H1 (cell line): Measurements from ENCODE around the gene AQP6. TPM values are rescaled to one million over a fixed set of nuclear protein-coding genes. Genes with fewer than 3 reads are reported as not detected.

Experiments used
- BRCA1 ChIP-seq: IDR thresholded peaks from 2 replicates; pipeline ENCODE4 v1.6.1; 2012; ENCODE audit warnings: low read depth, low read length, improper control_type of control experiment
- CTBP2 ChIP-seq: IDR thresholded peaks from 2 replicates; pipeline ENCODE4 v1.7.0; 2011; ENCODE audit warnings: borderline replicate concordance, mild to moderate bottlenecking, moderate library complexity, mixed read lengths, low read length; ENCODE audit not compliant: insufficient read depth, insufficient read length
- NRF1 ChIP-seq: IDR thresholded peaks from 2 replicates; pipeline ENCODE4 v1.6.1; 2011; ENCODE audit warnings: mild to moderate bottlenecking, low read depth, low read length, improper control_type of control experiment
- PHF8 ChIP-seq: fragments of 200-600 bp; sonication (generic); conservative IDR thresholded peaks from 2 replicates; pipeline ENCODE4 v1.7.1; 2012; ENCODE audit warnings: low read depth, mild to moderate bottlenecking, inconsistent platforms, low read length, moderate library complexity
- POLR2A ChIP-seq, 2 experiments: IDR thresholded peaks; 1 replicate in 1 of 2; 2 replicates in 1 of 2; pipeline ENCODE4 v1.6.1; 2011; ENCODE audit warnings: low read depth in 2 of 2, low read length in 2 of 2, mild to moderate bottlenecking in 2 of 2; ENCODE audit errors: control extremely low read depth in 1 of 2
- RBBP5 ChIP-seq: IDR thresholded peaks from 2 replicates; pipeline ENCODE4 v1.7.1; 2012; ENCODE audit warnings: low read depth, mild to moderate bottlenecking, inconsistent platforms, low read length, moderate library complexity, borderline replicate concordance
- RXRA ChIP-seq: IDR thresholded peaks from 2 replicates; pipeline ENCODE4 v1.6.1; 2011; ENCODE audit warnings: low read depth, mild to moderate bottlenecking, low read length, moderate library complexity; ENCODE audit not compliant: insufficient read depth
- TBP ChIP-seq: IDR thresholded peaks from 2 replicates; pipeline ENCODE4 v1.6.1; 2011; ENCODE audit warnings: low read depth, low read length, improper control_type of control experiment
- polyA plus RNA-seq, 7 experiments: library from polyadenylated mRNA; depleted of rRNA in 3 of 7; stranded (reverse) in 5 of 7; unstranded in 2 of 7; fragments of >200 nt in 5 of 7; fragments of 200-250 nt in 2 of 7; gene quantifications; 1 replicate in 5 of 7; 2 replicates in 1 of 7; 4 replicates in 1 of 7; pipeline versions ENCODE4 v1.2.1 to v1.2.3, GENCODE V29; 2011 to 2013; ENCODE audit warnings: missing spikeins in 2 of 7, mixed read lengths in 2 of 7
- total RNA-seq: library from RNA; stranded (reverse); fragmentation: NEBNext Ultra II Directional; extraction: Animal tissue kit (Norgen Biotek cat#: 25700); gene quantifications from 2 replicates; pipeline ENCODE4 v1.2.1, GENCODE V29; 2021
- TF ChIP-seq, protein P1 (sequence below): fragments of 300-600 bp; sonication (generic); IDR thresholded peaks from 2 replicates; pipeline ENCODE4 v1.7.1; 2012; ENCODE audit warnings: low read length, moderate library complexity, mild to moderate bottlenecking, inconsistent platforms; ENCODE audit not compliant: insufficient replicate concordance

AQP6 gene
- total and polyA plus RNA-seq, 2 of the 8 experiments (the other 6 are each of a cell fraction or from before 2014, with no cell fraction given) = 0.03 to 0.17 TPM

DNA sequence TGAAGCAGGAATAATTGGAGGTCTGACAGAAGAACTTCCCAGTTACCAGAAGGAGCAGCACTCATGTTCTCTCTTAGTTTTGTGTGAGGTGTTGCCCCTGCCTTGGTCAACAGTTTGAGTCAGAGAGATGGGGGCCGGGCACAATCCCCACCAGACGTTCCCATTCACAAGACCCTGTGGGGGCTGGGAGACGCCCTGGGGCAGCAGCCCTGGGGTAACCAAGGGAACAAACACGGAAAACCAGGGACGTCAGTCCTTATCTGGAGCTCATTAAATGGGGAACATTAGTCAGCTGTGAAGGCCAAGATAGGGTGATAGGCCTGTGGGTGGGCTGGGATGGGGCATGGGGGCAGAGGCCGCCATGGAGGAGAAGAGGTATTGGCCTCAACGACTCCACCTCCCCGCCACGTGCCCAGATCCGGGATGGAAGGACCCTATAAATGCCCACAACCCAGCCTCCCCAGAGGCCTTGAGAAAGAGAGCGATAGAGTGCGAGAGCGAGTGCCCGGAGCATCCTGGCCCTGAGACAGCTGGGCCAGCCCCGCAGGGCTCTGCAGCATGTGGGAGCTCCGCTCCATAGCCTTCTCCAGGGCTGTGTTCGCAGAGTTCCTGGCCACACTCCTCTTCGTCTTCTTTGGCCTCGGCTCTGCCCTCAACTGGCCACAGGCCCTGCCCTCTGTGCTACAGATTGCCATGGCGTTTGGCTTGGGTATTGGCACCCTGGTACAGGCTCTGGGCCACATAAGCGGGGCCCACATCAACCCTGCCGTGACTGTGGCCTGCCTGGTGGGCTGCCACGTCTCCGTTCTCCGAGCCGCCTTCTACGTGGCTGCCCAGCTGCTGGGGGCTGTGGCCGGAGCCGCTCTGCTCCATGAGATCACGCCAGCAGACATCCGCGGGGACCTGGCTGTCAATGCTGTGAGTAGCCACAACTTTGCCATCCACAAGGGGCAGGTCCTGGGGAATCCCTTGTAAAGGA, 22.2 kb upstream of the AQP6 start, which contains the start of gene AQP2 (continued):
- TF ChIP-seq, protein P1, sequence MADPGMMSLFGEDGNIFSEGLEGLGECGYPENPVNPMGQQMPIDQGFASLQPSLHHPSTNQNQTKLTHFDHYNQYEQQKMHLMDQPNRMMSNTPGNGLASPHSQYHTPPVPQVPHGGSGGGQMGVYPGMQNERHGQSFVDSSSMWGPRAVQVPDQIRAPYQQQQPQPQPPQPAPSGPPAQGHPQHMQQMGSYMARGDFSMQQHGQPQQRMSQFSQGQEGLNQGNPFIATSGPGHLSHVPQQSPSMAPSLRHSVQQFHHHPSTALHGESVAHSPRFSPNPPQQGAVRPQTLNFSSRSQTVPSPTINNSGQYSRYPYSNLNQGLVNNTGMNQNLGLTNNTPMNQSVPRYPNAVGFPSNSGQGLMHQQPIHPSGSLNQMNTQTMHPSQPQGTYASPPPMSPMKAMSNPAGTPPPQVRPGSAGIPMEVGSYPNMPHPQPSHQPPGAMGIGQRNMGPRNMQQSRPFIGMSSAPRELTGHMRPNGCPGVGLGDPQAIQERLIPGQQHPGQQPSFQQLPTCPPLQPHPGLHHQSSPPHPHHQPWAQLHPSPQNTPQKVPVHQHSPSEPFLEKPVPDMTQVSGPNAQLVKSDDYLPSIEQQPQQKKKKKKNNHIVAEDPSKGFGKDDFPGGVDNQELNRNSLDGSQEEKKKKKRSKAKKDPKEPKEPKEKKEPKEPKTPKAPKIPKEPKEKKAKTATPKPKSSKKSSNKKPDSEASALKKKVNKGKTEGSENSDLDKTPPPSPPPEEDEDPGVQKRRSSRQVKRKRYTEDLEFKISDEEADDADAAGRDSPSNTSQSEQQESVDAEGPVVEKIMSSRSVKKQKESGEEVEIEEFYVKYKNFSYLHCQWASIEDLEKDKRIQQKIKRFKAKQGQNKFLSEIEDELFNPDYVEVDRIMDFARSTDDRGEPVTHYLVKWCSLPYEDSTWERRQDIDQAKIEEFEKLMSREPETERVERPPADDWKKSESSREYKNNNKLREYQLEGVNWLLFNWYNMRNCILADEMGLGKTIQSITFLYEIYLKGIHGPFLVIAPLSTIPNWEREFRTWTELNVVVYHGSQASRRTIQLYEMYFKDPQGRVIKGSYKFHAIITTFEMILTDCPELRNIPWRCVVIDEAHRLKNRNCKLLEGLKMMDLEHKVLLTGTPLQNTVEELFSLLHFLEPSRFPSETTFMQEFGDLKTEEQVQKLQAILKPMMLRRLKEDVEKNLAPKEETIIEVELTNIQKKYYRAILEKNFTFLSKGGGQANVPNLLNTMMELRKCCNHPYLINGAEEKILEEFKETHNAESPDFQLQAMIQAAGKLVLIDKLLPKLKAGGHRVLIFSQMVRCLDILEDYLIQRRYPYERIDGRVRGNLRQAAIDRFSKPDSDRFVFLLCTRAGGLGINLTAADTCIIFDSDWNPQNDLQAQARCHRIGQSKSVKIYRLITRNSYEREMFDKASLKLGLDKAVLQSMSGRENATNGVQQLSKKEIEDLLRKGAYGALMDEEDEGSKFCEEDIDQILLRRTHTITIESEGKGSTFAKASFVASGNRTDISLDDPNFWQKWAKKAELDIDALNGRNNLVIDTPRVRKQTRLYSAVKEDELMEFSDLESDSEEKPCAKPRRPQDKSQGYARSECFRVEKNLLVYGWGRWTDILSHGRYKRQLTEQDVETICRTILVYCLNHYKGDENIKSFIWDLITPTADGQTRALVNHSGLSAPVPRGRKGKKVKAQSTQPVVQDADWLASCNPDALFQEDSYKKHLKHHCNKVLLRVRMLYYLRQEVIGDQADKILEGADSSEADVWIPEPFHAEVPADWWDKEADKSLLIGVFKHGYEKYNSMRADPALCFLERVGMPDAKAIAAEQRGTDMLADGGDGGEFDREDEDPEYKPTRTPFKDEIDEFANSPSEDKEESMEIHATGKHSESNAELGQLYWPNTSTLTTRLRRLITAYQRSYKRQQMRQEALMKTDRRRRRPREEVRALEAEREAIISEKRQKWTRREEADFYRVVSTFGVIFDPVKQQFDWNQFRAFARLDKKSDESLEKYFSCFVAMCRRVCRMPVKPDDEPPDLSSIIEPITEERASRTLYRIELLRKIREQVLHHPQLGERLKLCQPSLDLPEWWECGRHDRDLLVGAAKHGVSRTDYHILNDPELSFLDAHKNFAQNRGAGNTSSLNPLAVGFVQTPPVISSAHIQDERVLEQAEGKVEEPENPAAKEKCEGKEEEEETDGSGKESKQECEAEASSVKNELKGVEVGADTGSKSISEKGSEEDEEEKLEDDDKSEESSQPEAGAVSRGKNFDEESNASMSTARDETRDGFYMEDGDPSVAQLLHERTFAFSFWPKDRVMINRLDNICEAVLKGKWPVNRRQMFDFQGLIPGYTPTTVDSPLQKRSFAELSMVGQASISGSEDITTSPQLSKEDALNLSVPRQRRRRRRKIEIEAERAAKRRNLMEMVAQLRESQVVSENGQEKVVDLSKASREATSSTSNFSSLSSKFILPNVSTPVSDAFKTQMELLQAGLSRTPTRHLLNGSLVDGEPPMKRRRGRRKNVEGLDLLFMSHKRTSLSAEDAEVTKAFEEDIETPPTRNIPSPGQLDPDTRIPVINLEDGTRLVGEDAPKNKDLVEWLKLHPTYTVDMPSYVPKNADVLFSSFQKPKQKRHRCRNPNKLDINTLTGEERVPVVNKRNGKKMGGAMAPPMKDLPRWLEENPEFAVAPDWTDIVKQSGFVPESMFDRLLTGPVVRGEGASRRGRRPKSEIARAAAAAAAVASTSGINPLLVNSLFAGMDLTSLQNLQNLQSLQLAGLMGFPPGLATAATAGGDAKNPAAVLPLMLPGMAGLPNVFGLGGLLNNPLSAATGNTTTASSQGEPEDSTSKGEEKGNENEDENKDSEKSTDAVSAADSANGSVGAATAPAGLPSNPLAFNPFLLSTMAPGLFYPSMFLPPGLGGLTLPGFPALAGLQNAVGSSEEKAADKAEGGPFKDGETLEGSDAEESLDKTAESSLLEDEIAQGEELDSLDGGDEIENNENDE = no peak
- TF ChIP-seq RBBP5 (no peak), RXRA (no peak), NRF1 (no peak), TBP (no peak), POLR2A (IDR thresholded peaks at IDR 0.05; ENCODE audit: control extremely low read depth in 1 of 2, low read depth in 2 of 2, low read length in 2 of 2) (no peak), PHF8 (no peak), CTBP2 (no peak), BRCA1 (no peak)
